ENCODE data around the gene CD300LF. TPM values are rescaled to one million over a fixed set of nuclear protein-coding genes. Genes with fewer than 3 reads are reported as not detected.

Gene CD300LF
- total RNA-seq, 4 donors from 2014 or later: not detected

DNA sequence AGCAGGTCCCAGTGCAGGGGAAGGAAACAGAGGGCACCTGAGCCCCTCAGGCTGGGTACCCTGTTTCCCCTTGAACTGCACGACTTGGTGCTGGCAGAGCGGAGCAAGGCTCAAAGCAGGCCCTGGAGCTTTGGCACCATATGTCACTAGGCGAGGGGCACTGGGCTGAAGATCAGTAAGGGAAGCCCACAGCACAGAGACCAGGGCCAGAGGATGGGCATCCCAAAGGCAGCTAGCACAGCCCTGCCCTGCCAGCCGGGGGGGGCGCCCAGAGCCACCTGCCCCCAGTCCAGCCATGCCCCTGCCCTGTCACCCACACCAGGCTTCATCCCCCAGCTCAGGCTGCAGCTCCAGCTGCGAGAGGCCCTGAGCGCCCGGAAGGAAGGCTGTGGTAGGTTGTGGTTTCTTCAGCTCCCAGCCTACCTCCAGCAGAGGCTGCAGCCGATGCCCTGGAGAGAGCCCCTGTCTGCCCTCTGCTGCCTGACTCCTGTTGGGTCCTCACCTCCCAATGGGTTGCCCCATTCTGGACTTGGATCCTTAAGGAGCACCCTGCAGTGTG, 46.6 kb upstream of the CD300LF start:
- Histone ChIP-seq H3K27ac (peak overlapping the region; percentile 66 to 74 (median 72)), H3K4me1 (peaks cover 47 to 56% of the 10 kb centered on the region in 2 donors), H3K36me3 (no peaks in the 10 kb centered on the region), H3K27me3 (no peaks in the 10 kb centered on the region), H3K9me3 (no peaks in the 10 kb centered on the region), H3K4me3 (replicated peaks in 1 of 3) (no peak overlapping the region)
- DNase-seq: no peak
- intact Hi-C loops (cut with DNase I): no loop called here
- TF ChIP-seq, protein P1, sequence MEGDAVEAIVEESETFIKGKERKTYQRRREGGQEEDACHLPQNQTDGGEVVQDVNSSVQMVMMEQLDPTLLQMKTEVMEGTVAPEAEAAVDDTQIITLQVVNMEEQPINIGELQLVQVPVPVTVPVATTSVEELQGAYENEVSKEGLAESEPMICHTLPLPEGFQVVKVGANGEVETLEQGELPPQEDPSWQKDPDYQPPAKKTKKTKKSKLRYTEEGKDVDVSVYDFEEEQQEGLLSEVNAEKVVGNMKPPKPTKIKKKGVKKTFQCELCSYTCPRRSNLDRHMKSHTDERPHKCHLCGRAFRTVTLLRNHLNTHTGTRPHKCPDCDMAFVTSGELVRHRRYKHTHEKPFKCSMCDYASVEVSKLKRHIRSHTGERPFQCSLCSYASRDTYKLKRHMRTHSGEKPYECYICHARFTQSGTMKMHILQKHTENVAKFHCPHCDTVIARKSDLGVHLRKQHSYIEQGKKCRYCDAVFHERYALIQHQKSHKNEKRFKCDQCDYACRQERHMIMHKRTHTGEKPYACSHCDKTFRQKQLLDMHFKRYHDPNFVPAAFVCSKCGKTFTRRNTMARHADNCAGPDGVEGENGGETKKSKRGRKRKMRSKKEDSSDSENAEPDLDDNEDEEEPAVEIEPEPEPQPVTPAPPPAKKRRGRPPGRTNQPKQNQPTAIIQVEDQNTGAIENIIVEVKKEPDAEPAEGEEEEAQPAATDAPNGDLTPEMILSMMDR (IDR thresholded peaks at IDR 0.05): no peak
- TF ChIP-seq POLR2A (IDR thresholded peaks at IDR 0.05): no peak
- WGBS, 2 donors: 67 to 80% methylated on average over 2 to 7 of the region's 9 CpGs

DNA sequence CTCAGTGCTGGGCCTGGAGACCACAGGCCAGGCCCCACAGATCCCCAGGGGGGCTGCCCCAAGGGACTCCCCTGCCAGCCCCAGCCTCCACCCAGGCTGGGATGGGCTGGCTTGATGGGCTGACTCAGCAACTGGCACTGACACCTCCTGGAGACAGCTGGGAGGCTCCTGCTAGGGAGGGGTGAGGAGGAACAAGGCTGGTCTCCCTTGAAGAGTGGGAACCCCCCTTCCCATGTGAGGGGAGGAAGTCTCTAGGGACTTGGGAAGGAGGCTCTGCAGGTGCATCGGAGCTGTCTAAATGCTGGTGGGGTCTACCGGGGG, 46.1 kb upstream of the CD300LF start:
- Histone ChIP-seq H3K9me3 (no peaks in the 10 kb centered on the region), H3K36me3 (no peaks in the 10 kb centered on the region), H3K4me3 (replicated peaks in 1 of 3) (no peak overlapping the region), H3K27ac (peak overlapping the region; percentile 66 to 74 (median 72)), H3K27me3 (no peaks in the 10 kb centered on the region), H3K4me1 (peaks cover 47 to 59% of the 10 kb centered on the region in 2 donors)
- DNase-seq: peak; percentile 32 to 48
- intact Hi-C loops (cut with DNase I): no loop called here
- TF ChIP-seq POLR2A (IDR thresholded peaks at IDR 0.05): no peak
- TF ChIP-seq, protein P1 (IDR thresholded peaks at IDR 0.05): no peak
- 86% methylated on average over 2 of the region's 2 CpGs; no CpG with 5 or more reads in 1 of the 2 donors for WGBS, 2 donors

DNA sequence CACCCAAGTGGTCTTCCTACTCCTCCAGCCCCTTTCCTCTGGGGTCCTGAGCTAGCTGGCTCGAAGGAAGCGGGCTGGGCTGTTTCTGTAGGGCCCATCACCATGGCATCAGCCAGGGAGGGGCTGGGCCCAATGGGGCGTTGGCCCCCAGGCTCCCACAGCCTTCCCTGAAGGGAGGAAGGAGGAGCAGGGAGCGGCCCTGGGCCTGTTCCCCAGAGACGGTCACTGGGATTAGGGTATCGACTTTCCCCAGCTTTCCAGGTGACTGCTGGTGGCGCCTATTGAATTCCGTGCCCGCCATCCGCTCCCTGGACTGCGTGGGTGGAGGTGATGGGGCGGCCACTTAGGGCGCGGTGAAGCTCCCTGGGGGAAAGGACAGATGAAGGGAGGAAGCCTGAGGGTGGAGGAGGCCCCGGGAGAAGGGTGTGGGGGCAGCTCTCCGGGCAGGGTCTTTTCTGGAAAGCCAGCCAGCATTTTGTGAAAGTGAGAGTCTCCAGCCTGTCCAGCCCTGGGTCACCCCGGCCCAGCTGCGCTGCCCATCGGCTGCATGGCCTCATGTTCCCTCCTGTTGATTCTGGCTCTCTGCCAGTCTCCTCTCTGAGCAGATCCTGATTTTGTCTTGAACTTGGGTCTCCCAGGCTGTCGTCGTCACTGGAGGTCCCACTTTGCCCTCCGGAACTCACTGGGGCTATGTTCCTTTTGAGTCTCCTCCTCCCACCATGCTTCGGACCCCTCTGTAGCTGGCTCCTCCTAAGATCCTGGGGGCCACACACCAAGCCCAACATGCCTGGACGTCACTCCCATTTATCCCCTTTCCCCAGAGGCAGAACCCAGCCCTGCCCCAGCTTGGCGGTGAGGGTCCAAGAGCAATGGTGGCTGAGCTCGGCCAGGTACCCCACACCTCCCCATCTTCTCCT, 45.5 kb upstream of the CD300LF start:
- WGBS, 2 donors: 47 to 49% methylated on average over 23 to 25 of the region's 26 CpGs
- Histone ChIP-seq H3K4me1 (peaks cover 47 to 56% of the 10 kb centered on the region in 2 donors), H3K27me3 (no peaks in the 10 kb centered on the region), H3K36me3 (no peaks in the 10 kb centered on the region), H3K4me3 (replicated peaks in 1 of 3) (no peak overlapping the region), H3K9me3 (no peaks in the 10 kb centered on the region), H3K27ac (peak overlapping the region in 2 of 3 donors; percentile 72 to 74)
- TF ChIP-seq, protein P1 (IDR thresholded peaks at IDR 0.05): no peak
- no peak for TF ChIP-seq POLR2A (IDR thresholded peaks at IDR 0.05)
- intact Hi-C loops (cut with DNase I): no loop called here
- DNase-seq: peak; percentile 47 to 54

DNA sequence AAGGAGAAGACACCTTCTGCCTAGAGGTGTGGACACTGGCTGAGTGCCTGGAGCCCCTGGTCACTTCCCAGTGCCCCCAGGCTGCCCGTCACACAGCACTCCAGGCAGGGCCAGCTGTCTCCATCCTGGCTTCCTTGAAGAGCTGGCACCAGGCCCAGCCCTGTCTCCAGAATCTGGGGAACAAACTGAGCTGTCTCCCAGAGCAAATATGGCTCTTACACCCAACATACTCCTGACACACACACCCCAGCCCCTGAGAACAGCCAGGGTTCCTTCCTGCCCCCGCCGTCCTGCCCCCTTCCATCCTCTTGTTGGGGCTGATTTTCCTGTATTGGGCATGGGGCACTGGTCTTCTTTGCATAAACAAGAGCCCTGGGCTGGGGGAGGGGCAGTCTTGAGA, 44.8 kb upstream of the CD300LF start:
- peaks cover 46 to 56% of the 10 kb centered on the region in 2 donors for H3K4me1 ChIP-seq
- peak overlapping the region in 2 of 3 donors; percentile 26 to 74 for H3K27ac ChIP-seq
- DNase-seq: peak; percentile 79 to 82
- 70 to 81% methylated on average over 2 of the region's 3 CpGs for WGBS, 2 donors
- TF ChIP-seq, protein P1 (IDR thresholded peaks at IDR 0.05): no peak
- TF ChIP-seq POLR2A (IDR thresholded peaks at IDR 0.05): no peak
- no peaks in the 10 kb centered on the region for H3K9me3 ChIP-seq
- no peaks in the 10 kb centered on the region for H3K36me3 ChIP-seq
- intact Hi-C loops (cut with DNase I): no loop called here
- H3K4me3 ChIP-seq (replicated peaks in 1 of 3): no peak overlapping the region
- H3K27me3 ChIP-seq: no peaks in the 10 kb centered on the region

DNA sequence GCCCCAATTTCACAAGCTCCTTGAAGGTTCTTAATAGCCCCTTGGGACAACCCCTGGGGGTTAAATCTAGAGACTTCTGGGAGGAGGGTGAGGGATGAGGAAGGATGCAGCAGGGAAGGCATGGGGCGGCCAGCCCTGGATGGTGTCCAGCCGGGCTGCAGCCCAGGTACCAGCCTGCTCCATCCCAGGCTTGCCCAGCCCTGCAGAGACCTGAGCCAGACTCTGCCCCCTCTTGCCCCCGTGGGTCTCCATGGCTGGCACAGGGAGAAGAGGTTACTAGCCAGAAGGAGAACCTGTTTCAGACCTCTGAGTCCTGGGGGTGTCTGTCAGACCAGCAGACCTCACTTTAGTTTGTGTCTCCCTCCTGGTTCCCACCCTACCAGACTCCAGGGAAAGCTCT, 44.2 kb upstream of the CD300LF start:
- no peak for DNase-seq
- Histone ChIP-seq H3K4me3 (replicated peaks in 1 of 3) (no peak overlapping the region), H3K36me3 (no peaks in the 10 kb centered on the region), H3K4me1 (peaks cover 48 to 56% of the 10 kb centered on the region in 2 donors), H3K9me3 (no peaks in the 10 kb centered on the region), H3K27me3 (no peaks in the 10 kb centered on the region), H3K27ac (peak overlapping the region in 1 of 3 donors; percentile 26)
- TF ChIP-seq, protein P1 (IDR thresholded peaks at IDR 0.05): no peak
- TF ChIP-seq POLR2A (IDR thresholded peaks at IDR 0.05): no peak
- intact Hi-C loops (cut with DNase I): no loop called here
- WGBS, 2 donors: 50 to 73% methylated on average over 2 to 3 of the region's 3 CpGs

Data from thyroid gland (tissue), 4 donors.